ENCODE data around the gene PCDHGA1. TPM values are rescaled to one million over a fixed set of nuclear protein-coding genes. Genes with fewer than 3 reads are reported as not detected.

Gene PCDHGA1
- total RNA-seq, 6 experiments from 2014 or later, result 0.04 to 0.18 (median 0.12) TPM; not detected in 1

DNA sequence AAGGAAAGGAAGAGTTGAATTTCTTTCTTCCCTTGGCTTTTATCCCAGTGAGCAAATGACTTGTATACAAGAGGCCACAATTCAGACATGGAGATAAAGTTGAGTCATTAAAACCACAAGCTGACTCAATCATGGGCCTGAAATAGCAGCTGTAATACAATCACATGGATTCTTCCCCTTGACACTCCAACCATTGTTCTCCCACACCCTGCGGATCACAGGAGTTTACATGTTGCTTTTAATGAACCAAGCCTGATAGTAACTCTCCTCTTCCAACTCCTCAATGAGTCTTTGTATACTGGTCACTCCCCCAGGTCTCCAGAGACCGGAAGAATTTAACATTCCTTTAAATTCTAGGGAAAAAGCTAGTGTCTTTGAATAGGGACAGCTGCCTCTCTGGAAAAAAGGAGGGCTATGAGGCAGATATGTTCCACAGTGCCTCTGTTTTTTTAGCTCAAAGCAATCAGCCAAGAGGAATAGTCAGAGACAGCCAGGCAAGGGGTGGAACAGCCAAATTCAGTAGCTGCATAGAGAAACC is 191.0 kb downstream of the PCDHGA1 start:
- H3K9me3 ChIP-seq, result no peaks in the 10 kb centered on the region
- H3K27ac ChIP-seq, result peak overlapping the region in 2 of 3 donors; percentile 10 to 49
- WGBS (ENCODE audit: insufficient coverage, low coverage, low lambda C conversion rate, missing lambda C conversion rate), result 62% methylated on average over 2 of the region's 2 CpGs
- no peak for TF ChIP-seq POLR2A (IDR thresholded peaks at IDR 0.05)
- TF ChIP-seq, protein P1, sequence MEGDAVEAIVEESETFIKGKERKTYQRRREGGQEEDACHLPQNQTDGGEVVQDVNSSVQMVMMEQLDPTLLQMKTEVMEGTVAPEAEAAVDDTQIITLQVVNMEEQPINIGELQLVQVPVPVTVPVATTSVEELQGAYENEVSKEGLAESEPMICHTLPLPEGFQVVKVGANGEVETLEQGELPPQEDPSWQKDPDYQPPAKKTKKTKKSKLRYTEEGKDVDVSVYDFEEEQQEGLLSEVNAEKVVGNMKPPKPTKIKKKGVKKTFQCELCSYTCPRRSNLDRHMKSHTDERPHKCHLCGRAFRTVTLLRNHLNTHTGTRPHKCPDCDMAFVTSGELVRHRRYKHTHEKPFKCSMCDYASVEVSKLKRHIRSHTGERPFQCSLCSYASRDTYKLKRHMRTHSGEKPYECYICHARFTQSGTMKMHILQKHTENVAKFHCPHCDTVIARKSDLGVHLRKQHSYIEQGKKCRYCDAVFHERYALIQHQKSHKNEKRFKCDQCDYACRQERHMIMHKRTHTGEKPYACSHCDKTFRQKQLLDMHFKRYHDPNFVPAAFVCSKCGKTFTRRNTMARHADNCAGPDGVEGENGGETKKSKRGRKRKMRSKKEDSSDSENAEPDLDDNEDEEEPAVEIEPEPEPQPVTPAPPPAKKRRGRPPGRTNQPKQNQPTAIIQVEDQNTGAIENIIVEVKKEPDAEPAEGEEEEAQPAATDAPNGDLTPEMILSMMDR (IDR thresholded peaks at IDR 0.05), result no peak
- DNase-seq (no peak), ATAC-seq (peak in 1 of 4 donors; percentile 47)
- H3K4me3 ChIP-seq, result no peak overlapping the region
- H3K36me3 ChIP-seq, result peaks cover 0 to 64% (median 18%) of the 10 kb centered on the region in 4 donors
- H3K4me1 ChIP-seq, result peaks cover 0 to 27% (median 9%) of the 10 kb centered on the region in 4 donors
- H3K27me3 ChIP-seq, result no peaks in the 10 kb centered on the region
- intact Hi-C loops (cut with DNase I), result loop anchor here in 1 of 2 donors (10.0 kb wide), 1 partner anchor 47 kb away; the partner anchor contains the start of gene PCDHGC3

DNA sequence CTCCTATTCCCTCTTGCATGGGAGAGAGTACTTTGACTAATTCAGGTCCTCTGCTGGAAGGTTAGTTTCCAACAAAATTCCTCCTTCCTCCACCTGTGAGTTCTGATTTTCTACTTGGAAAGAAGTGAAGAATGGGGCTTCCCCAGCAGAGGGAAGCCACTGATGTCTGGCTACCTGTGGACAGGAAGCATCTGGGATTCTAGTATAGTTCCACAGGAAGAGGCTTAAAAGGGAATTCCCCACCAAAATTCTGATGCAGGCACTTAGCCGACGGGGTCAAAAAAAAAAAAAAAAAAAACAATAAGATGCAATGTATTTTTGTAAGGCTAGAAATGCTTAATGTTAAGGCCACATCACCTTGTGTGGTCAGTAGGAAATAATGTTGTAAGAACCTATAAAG is 192.0 kb downstream of the PCDHGA1 start:
- ATAC-seq, result no peak
- Histone ChIP-seq H3K4me1 (peaks cover 0 to 28% (median 10%) of the 10 kb centered on the region in 4 donors), H3K9me3 (no peaks in the 10 kb centered on the region), H3K27ac (no peak overlapping the region), H3K36me3 (peaks cover 0 to 64% (median 16%) of the 10 kb centered on the region in 4 donors), H3K27me3 (no peaks in the 10 kb centered on the region), H3K4me3 (no peak overlapping the region)
- intact Hi-C loops (cut with DNase I), result loop anchor here in 1 of 2 donors (10.0 kb wide), 1 partner anchor 48 kb away; the partner anchor contains the start of gene PCDHGC3
- TF ChIP-seq POLR2A (IDR thresholded peaks at IDR 0.05), result no peak
- TF ChIP-seq, protein P1 (IDR thresholded peaks at IDR 0.05), result no peak
- no peak for DNase-seq
- 28% methylated on average over 2 of the region's 2 CpGs for WGBS (ENCODE audit: insufficient coverage, low coverage, low lambda C conversion rate, missing lambda C conversion rate)

DNA sequence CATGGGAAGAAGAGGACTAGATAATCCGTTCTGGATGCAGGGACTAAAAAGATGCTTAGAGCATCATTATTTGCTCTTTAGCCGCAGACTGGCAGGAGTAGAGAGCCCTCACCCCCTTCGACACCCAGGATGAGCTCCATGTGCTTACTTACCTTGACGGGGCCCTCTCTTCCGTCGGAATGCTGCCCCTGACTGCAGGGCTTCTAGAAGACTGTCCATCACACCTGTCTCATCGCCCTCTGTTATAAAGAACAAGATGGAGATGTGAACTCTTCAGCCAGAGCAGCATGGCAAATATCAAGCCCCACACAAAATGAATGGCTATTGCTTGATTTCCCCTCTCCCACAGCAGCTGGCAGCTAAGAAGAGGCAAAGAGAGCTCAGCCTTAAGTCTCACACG is 193.7 kb downstream of the PCDHGA1 start:
- TF ChIP-seq, protein P1 (IDR thresholded peaks at IDR 0.05), result no peak
- TF ChIP-seq POLR2A (IDR thresholded peaks at IDR 0.05), result no peak
- Histone ChIP-seq H3K27me3 (no peaks in the 10 kb centered on the region), H3K27ac (no peak overlapping the region), H3K36me3 (peaks cover 0 to 60% (median 15%) of the 10 kb centered on the region in 4 donors), H3K4me1 (peaks cover 0 to 38% (median 14%) of the 10 kb centered on the region in 4 donors), H3K4me3 (no peak overlapping the region), H3K9me3 (no peaks in the 10 kb centered on the region)
- 81% methylated on average over 4 of the region's 8 CpGs for WGBS (ENCODE audit: insufficient coverage, low coverage, low lambda C conversion rate, missing lambda C conversion rate)
- peak in 1 of 3 donors; percentile 31 for DNase-seq
- intact Hi-C loops (cut with DNase I), result loop anchor here in 1 of 2 donors (10.0 kb wide), 1 partner anchor 49 kb away; the partner anchor contains the start of gene PCDHGC3
- ATAC-seq, result no peak

DNA sequence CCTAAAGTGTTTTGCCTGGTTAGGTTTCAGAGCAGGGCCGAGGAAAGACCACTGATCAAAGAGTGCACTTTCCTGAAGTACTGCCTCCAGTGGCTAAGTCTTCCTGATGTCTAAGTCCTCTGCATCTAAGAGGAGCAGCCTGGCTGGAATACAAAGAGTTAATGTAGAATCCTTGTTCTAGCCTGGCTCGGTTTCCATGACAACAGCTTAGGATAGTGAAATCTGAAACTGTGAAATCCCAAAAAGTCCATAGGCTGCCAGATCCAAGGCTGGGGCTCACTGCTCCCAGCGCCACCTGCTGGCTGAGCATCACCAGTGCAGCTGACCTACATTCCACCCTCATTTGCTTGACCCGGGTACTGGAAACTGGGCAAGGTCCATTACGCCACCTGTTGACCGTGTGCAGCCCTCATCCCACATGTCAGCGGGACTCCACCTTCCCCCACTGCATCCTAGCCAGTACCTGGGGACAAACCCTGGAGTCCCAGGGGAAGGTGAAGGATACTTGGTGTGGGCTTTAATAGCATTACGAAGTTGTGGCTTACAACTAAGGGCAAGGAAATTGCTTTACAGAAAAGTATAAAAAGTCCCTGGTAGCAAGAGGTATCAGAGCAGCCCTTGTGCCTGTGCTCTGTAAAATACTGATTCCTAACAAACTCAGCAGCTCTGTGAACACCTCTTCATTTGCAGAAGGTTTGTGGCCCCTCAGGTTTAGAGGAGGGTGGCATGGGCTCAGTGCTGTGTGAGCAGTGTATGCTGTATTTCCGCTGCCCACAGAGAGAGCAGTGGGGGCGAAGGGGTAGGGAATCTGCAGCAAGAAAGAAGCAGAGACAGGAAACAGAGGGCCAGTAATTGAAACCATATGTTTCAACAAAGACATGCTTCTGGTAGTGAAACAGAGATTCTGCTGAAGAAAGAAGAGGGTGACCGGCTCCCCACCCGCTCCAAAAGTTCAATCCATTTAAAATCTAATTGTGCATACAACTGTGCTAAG is 194.6 kb downstream of the PCDHGA1 start:
- Histone ChIP-seq H3K27ac (peak overlapping the region; percentile 55 to 83 (median 79)), H3K4me1 (peaks cover 0 to 47% (median 16%) of the 10 kb centered on the region in 4 donors), H3K9me3 (no peaks in the 10 kb centered on the region), H3K4me3 (no peak overlapping the region), H3K36me3 (peaks cover 0 to 51% (median 13%) of the 10 kb centered on the region in 4 donors), H3K27me3 (no peaks in the 10 kb centered on the region)
- TF ChIP-seq, protein P1 (IDR thresholded peaks at IDR 0.05), result peak; percentile 99 to 100 (median 100)
- no peak for TF ChIP-seq POLR2A (IDR thresholded peaks at IDR 0.05)
- intact Hi-C loops (cut with DNase I), result loop anchor here in 1 of 2 donors (10.0 kb wide), 1 partner anchor 50 kb away; the partner anchor contains the start of gene PCDHGC3
- WGBS (ENCODE audit: insufficient coverage, low coverage, low lambda C conversion rate, missing lambda C conversion rate), result 19% methylated on average over 12 of the region's 12 CpGs
- ATAC-seq, result peak; percentile 89 to 97 (median 94)
- DNase-seq, result peak; percentile 86 to 93 (median 91)

All from right lobe of liver (tissue), 6 donors.